Glutamatergic neuron (in vitro differentiated cells): Measurements from ENCODE around the gene MRPS33. TPM values are rescaled to one million over a fixed set of nuclear protein-coding genes. Genes with fewer than 3 reads are reported as not detected.

ENCODE experiments used
- DNase-seq: peaks from one replicate; pipeline ENCODE4 v3.0.0; 2022
- H3K27ac Mint-ChIP-seq: one replicate; pipeline ENCODE4 v1.8.0; 2020; ENCODE audit warnings: mild to moderate bottlenecking, mixed read lengths, inconsistent platforms; ENCODE audit not compliant: unreplicated experiment
- H3K27me3 Mint-ChIP-seq: one replicate; pipeline ENCODE4 v1.8.0; 2020; ENCODE audit warnings: mild to moderate bottlenecking, moderate library complexity, mixed read lengths, inconsistent platforms; ENCODE audit not compliant: unreplicated experiment
- H3K36me3 Mint-ChIP-seq: one replicate; pipeline ENCODE4 v1.8.0; 2020; ENCODE audit warnings: mild to moderate bottlenecking, mixed read lengths, inconsistent platforms; ENCODE audit not compliant: unreplicated experiment
- H3K4me1 Mint-ChIP-seq: one replicate; pipeline ENCODE4 v1.8.0; 2020; ENCODE audit warnings: mild to moderate bottlenecking, low read depth, mixed read lengths, inconsistent platforms; ENCODE audit not compliant: unreplicated experiment
- H3K4me3 Mint-ChIP-seq: one replicate; pipeline ENCODE4 v1.8.0; 2020; ENCODE audit warnings: mild to moderate bottlenecking, mixed read lengths, inconsistent platforms; ENCODE audit not compliant: unreplicated experiment
- H3K9me3 Mint-ChIP-seq: one replicate; pipeline ENCODE4 v1.8.0; 2020; ENCODE audit warnings: mild to moderate bottlenecking, moderate library complexity, mixed read lengths, inconsistent platforms; ENCODE audit not compliant: unreplicated experiment
- total RNA-seq: library from RNA; stranded (reverse); fragmentation: NEBNext Ultra II Directional; extraction: Animal tissue kit (Norgen Biotek cat#: 25700); gene quantifications from one replicate; pipeline ENCODE4 v1.2.1, GENCODE V29; 2021; ENCODE audit not compliant: unreplicated experiment
- TF ChIP-seq, protein P1 (sequence below): fragments of 200-600 bp; sonication (generic); IDR thresholded peaks from one replicate; pipeline ENCODE4 v1.5.0; 2021; ENCODE audit not compliant: partially characterized antibody, unreplicated experiment

The MRPS33 gene
- total RNA-seq, 1 donor from 2014 or later, result 33.9 TPM

- Mint-ChIP-seq H3K36me3 (no peaks in the 10 kb centered on the region), H3K27ac (no peak overlapping the region), H3K9me3 (peaks cover 2% of the 10 kb centered on the region), H3K27me3 (no peaks in the 10 kb centered on the region), H3K4me3 (no peak overlapping the region), H3K4me1 (no peaks in the 10 kb centered on the region)
- TF ChIP-seq, protein P1, sequence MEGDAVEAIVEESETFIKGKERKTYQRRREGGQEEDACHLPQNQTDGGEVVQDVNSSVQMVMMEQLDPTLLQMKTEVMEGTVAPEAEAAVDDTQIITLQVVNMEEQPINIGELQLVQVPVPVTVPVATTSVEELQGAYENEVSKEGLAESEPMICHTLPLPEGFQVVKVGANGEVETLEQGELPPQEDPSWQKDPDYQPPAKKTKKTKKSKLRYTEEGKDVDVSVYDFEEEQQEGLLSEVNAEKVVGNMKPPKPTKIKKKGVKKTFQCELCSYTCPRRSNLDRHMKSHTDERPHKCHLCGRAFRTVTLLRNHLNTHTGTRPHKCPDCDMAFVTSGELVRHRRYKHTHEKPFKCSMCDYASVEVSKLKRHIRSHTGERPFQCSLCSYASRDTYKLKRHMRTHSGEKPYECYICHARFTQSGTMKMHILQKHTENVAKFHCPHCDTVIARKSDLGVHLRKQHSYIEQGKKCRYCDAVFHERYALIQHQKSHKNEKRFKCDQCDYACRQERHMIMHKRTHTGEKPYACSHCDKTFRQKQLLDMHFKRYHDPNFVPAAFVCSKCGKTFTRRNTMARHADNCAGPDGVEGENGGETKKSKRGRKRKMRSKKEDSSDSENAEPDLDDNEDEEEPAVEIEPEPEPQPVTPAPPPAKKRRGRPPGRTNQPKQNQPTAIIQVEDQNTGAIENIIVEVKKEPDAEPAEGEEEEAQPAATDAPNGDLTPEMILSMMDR, result no peak
- DNase-seq, result no peak
These were observed 3.3 kb downstream of the MRPS33 start for GRCh38 chr7:141011443-141011842.

DNA sequence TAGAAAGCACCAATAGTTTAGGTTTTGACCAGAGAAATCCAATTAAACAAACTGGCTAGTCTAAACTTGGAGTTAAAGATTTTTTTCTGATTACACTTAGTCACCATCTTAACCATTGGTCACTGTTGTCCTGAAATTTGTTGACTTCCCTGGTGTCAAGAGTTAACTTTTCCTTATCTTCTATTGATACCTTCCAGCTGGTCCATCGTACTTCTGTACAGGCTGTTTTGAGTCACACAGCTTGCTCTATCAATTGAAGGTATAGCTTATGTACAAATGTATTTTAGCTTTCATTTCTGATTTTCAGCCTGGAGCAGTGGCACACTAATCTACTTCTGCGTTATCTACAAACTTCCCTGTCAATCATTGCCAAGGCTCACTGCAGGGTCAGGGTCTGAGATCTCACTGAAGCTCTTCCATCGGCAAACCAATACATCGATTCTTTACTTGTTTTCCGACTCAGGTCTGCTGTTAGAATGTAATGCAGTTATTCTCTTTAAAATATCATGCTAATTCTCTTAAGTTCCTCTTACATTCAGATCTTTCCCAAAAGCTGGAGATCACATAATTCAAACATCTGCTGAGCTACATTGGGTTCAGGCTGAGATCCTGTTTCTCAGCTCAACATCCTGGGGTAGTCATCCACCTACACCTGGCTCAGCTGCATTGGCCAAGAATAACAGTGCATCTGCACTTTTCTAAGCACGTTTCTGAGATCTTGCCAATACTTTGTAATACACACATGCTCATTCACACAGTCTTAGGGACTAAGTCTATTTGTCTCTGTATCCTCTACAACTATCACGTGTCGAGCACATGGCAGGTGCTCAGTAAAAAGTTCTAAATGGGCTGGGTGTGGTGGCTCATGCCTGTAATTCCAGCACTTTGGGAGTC, 11.3 kb downstream of the MRPS33 start:
- TF ChIP-seq, protein P1, result no peak
- Mint-ChIP-seq H3K9me3 (no peaks in the 10 kb centered on the region), H3K36me3 (no peaks in the 10 kb centered on the region), H3K27ac (no peak overlapping the region), H3K27me3 (no peaks in the 10 kb centered on the region), H3K4me3 (no peak overlapping the region), H3K4me1 (no peaks in the 10 kb centered on the region)
- DNase-seq, result no peak

GRCh38 chr7:141001546-141001945, 13.2 kb downstream of the MRPS33 start:
- H3K4me1 Mint-ChIP-seq, result no peaks in the 10 kb centered on the region
- H3K4me3 Mint-ChIP-seq, result no peak overlapping the region
- H3K9me3 Mint-ChIP-seq, result no peaks in the 10 kb centered on the region
- no peaks in the 10 kb centered on the region for H3K27me3 Mint-ChIP-seq
- H3K27ac Mint-ChIP-seq, result no peak overlapping the region
- DNase-seq, result no peak
- H3K36me3 Mint-ChIP-seq, result no peaks in the 10 kb centered on the region
- TF ChIP-seq, protein P1, result no peak

DNA sequence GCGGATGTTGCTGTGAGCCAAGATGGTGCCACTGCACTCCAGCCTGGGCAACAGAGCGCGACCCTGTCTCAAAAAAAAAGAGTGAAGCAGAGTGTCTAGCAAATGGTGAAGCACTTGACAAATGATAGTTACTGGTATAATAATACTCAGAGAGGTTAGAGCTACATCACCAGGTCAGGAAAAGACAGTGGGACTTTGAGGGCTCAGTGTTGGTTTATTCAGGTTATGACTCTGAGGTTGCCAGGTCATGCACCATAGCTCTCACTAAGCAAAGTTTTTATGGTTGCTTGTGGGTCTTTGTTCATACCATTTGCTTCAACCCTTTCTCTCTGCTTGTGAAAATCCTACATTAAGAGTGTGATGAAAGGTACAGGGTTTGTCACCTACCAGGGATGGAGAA, 13.6 kb downstream of the MRPS33 start:
- Mint-ChIP-seq H3K27me3 (no peaks in the 10 kb centered on the region), H3K4me3 (no peak overlapping the region), H3K4me1 (no peaks in the 10 kb centered on the region), H3K9me3 (no peaks in the 10 kb centered on the region), H3K36me3 (no peaks in the 10 kb centered on the region), H3K27ac (no peak overlapping the region)
- TF ChIP-seq, protein P1, result no peak
- no peak for DNase-seq

- no peak for DNase-seq
- Mint-ChIP-seq H3K27me3 (no peaks in the 10 kb centered on the region), H3K4me1 (no peaks in the 10 kb centered on the region), H3K4me3 (no peak overlapping the region), H3K9me3 (no peaks in the 10 kb centered on the region), H3K36me3 (no peaks in the 10 kb centered on the region), H3K27ac (no peak overlapping the region)
- TF ChIP-seq, protein P1, result no peak
These were observed 16.0 kb downstream of the MRPS33 start for GRCh38 chr7:140998715-140999114.
